ENCODE measurements around the gene HOXB6.
A peak's percentile ranks its signal among the peaks of the same experiment; 100 is the strongest.

The HOXB6 gene

DNA sequence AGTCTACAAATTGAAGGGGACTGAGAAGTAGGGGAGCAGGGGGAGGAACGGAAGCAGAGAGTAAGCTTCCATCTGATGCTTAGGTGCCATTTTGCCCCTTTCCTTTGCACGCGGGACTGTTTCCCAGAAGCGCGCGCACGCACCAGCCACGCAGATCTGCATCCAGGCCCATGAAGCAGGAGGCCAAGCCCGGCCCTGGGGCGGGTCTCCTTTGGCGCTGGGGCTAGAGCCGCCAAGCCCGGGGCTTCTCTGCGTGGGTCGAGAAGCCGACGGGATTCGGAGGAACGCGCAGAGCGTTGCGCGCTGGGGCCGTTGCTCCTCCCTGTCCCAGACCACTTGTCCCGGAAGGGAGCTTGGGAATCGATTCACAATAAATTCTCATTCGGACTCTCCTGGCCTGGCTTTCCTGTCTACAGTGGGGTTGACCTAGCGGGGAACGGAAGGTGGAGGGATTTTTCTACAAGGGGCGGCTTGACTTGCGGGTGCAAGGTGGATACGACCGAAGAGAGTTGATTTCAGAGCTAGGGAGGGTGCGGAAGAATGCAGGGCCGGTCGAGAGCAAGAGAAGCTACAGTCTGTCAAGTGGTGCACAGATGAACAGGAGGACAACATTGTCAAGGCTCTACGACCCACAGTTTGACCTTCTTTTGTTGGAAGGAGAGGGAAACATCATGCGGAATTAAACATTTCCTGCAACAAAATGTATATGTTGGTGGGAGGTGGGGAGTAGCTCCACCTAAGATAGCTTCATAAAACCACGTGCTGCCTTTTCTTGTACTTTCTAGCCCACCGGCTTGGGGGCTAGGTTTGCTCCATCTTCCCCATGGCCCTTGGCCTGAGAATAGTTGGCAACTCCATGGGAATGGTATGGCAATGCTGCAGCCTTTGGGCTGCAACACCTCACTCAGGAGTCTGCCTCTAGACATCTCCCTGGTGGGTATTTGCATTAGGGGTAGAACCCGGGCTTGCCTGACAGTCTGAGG is 16.9 kb upstream of the HOXB6 start:
- DNase-seq (ENCODE audit: low spot score), result no peak

DNA sequence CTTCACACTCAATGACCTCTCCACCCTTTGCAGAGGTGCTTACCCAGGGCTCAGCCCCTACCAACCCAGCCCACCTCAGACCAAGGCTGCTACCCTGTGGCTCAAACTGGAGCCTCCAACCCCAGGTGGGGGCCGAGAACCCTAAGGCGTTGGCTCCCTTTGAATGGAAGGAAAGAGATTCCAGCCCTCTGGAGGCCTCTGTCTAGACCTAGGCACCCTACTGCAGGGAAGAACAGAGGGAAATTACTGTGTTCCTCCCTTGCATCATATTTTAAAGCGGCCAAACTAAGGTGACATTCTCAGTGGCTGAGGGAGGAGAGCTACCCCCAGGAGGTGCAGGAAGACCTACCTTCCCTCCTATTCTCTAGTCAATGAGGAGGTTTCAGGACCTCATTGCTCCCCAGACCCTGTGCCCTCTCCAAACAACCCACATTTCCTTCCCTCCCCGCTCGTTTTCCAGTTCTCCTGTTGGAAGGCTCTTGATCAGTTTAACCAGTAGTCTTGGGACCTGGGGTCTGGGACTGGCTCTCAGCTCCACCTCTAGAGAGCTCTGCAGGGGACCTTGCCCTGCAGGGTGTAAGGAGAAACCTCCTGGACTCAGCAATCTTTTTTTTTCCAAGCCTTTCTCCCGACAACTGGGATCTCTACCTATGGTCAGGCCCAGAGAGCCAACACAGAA is 15.8 kb upstream of the HOXB6 start:
- DNase-seq (ENCODE audit: low spot score), result no peak

- no peak for DNase-seq (ENCODE audit: low spot score)
Measured at GRCh38 chr17:48619826-48620449, 15.2 kb upstream of the HOXB6 start.

GRCh38 chr17:48618256-48618896 is 13.6 kb upstream of the HOXB6 start:
- peak; percentile 77 for DNase-seq (ENCODE audit: low spot score)

DNA sequence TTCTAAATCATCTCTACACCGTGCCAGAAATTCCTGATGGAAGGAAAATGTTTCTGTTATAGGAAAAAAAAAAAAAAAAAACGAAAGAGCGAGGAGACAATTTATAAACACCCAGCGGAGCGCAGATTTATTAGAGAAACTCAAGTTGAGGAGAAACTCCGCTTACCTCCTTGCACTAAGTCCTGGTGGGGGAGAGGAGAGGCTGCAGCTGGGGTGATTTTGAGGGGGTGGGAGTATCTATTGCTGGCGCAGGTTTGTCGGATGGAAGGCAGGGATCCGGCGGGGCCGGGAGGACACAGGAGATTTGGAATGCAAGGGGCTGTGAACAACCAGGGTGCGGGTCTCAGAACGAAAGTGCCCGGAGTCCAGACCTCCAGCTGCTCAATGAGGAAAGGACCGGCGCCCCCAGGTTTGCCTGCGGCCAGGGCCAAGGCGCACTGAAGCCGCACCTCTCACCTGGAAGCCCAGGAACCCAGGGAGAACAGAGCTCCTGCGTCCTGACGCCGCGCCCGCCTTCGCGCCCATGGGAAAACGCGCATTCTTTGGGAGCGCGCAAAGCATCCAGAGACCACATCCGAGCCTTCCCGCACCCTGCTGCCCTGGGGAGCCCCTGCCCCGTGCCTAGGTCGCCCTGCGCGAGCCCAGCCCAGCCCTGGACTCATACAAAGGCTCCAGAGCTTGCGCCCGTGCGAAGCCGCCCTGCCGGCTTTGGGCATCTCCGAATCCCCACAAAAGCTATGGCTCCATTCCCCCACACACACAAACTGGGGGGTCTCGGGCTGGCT is 12.9 kb upstream of the HOXB6 start:
- DNase-seq (ENCODE audit: low spot score), result no peak

- DNase-seq (ENCODE audit: low spot score), result no peak
Measured at GRCh38 chr17:48616717-48617470, 12.1 kb upstream of the HOXB6 start.

DNA sequence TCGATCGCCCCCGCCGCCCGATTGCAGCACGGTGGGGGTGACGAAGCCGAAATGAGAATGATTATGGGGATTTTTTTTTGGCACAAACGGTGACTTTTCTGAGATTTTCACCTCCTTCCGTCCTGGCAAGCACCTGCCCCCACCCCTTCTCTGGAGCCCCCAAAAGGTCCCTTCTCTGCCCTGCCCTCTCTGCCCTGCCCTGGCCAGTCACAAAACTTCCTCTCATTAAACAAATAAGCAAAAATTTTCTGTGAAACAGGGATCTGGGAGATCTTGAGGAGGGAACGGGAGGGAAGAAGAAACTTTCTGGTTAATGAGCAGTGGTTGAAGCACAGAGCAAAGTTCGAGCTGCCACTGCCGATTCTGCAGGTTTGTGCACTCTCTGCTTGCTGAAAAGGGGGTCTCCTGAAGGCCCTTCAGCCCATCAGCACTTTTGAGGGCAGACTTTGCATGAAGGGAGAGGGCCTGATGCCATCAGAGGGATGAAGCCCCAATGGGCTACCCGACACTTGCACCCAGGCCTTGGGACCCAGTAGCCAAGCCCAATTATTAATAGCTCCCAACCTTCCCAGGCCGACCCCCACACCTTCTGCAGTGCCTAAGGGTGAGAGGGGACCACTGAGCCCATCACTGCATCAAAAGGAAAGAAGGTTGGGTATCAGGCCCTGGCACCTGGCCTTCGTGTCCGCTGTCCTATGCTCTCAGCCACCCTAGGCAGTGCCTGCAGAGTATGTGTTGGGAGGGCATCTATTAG is 11.4 kb upstream of the HOXB6 start:
- DNase-seq (ENCODE audit: low spot score), result no peak

DNA sequence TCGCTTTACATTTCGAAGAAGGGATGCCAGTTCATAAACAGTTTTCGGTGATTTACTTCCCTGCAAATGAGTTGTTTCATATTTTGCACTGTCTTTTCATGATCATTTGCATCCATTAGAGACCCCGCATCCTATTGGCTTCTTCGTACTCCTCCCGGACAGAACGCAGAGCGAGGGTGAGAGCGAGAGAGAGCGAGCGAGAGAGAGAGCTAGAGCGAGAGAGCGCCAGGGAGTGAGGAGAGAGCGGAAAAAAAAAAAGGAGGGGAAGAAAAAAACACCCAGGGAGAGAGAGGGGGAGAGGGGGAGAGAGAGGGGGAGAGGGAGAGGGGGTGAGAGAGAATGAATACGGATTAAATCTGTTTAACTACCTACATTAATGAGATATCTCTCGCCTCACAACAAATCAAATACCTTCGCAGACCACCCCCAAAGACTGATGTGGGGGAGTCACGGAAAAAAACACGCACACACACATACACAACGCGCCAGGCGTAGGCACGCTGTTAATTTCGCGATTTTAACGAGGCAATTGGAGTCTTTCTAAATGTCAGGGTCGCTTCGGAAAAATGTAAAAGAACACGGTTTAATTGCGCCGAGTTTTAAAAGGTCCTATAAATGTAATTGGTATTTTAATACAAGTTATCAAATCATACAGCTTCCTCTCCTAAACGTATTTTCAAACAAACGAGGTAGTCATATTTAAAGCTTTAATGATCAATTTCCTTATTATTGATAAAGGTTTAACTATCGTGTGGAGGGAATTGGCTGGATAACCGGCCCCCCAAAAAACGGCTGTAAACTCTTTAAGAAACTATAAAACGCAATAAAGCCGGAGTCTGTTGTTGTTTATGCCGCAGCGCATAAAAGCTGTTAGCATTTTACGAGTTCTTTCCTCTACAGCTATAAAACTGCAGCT is 10.5 kb upstream of the HOXB6 start, which contains the start of gene HOXB8:
Gene HOXB8 (minus strand): TSS at position 246 of the 916 bp plus-strand sequence. CDS start 588 bp downstream, outside the sequence.
- no peak for DNase-seq (ENCODE audit: low spot score)

DNA sequence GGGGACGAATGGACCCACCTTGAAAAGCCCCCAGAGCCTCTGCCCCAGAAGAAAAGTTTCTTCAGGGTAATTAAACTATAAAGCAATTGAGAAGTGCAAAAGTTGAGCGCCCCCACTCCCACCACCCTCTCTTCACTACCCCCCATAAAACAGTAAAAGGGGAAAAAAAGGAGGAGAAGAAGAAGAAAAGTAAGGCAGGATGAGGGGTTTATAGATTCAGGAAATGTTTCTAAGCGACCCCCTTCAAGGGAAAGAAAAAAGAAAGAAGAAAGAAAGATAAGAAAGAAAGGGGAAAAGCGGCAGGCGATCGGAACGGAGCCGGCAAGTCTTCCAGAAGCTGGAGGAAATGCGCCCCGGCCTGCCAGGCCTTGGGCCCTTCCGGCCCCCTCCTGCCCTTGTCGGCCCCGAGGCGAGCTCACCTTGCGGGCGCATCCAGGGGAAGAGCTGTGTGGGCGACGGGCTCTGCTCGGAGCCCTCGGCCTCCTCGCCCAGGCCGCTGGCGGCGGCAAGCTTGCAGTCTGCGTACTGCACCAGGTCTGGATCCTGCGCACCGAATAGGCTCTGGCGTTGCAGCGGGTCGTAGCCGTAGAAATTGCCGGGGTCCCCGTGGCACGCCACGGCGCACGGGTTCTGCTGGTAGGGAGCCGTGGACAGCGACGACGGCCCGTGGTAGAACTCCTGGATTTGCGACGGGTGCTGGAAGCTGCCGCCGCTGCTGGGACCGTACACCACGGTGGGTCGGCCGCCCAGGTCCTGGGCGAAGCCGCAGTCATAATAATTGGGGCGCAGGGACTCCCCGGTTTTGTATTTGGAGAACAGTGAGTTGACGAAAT is 9.3 kb upstream of the HOXB6 start:
- no peak for DNase-seq (ENCODE audit: low spot score)

- DNase-seq (ENCODE audit: low spot score), result no peak
Measured at GRCh38 chr17:48612854-48613691, 8.3 kb upstream of the HOXB6 start.

DNA sequence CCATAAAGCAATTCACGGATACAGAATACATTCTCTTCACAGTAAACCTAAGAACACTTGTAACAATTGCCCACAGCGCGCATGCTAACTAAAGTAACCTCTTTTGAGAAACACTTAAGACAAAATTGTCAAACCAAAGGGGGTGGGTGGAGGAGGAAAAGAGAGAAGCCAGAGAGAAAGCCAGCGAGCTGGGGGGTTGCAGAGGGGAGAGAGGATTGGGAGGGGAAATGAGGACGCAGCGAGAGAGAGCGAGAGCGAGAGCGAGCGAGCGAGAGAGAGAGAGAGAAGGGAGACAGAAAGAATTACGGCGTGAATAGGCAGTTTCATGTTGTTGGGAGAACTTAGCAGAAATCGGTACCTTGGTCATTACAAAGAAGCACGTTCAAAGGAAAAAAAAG is 7.7 kb upstream of the HOXB6 start:
- DNase-seq (ENCODE audit: low spot score), result no peak

- no peak for DNase-seq (ENCODE audit: low spot score)
Measured at GRCh38 chr17:48611681-48612455, 7.1 kb upstream of the HOXB6 start.

- no peak for DNase-seq (ENCODE audit: low spot score)
Measured at GRCh38 chr17:48611213-48611612, 6.4 kb upstream of the HOXB6 start.

DNA sequence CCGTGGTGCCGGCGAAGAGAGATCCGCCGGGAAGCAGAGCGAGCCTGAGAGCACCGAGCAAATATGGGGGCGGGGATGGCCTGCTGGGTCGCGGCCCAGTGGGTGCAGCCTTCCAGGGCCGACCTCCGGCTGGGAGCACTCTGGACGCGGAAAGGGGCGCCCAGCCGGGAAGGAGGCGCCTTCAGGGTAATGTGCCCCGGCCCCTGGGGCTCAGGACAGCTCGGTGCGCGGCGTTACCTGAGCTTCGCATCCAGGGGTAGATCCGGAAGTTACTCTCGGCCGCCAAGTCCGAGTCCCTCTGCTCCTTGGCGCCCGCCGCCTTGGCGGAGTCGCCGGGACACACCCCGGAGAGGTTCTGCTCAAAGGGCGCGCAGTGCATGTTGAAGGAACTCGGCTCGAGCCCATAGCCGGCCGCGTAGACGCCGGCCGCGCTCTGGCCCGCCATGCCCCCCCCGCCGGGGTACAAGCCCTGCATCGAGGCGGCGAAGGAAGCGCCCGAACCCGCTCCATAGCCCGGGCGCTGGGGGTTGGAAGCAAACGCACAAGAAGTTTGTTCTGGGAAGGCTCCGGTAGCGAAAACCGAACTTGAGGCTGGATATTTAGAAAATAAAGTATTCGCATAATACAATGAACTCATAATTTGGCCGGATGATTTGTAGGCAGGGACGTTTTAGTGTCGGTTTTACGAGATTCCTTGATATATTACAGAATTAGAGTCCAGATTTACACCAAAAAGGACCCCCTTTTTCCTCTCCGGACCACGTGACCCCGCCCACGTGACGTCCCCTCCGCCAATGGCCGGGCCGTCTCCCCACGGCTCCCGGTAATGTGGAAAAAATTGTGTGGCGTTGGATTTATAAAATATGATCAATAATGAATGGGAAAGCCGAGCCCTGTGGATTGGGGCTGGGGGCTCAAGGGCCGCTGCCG is 5.8 kb upstream of the HOXB6 start, which contains the start of gene HOXB7:
Gene HOXB7 (minus strand): TSS at position 736 of the 930 bp plus-strand sequence. CDS start 99 bp downstream, at position 637.
- DNase-seq (ENCODE audit: low spot score), result peak; percentile 21

DNA sequence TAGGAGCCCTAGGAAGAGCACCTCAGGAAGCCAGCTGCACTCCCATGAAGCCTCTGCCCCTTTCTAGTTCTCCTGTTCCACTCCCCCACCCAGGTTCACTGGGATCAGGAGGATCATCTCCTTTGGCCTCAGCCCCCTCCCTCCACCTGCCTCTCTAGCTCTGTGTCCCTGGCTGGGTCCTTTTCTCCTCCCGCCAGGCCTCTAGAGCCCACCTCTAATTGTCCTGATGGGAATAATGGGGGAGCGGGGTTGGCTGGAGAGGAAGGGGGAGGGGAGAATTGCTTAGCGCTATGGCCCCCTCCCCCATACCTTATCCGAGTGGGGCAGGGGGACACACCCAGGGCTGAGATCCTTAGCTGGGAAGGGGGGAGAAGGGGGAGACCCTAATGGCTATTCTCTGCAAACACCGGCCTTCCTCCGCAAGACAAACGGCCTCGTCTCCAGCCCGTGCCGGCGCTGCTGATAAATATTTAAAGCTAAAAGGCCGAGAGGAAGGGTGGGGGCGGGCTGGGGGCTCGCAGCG is 5.0 kb upstream of the HOXB6 start:
- no peak for DNase-seq (ENCODE audit: low spot score)
